OCI-LY1 (cell line): ENCODE results near the gene PRAMEF4.
"Not testable (repeated sequence)": the region's sequence is repeated elsewhere in the genome, so short reads cannot be mapped to it uniquely, and the experiment has no call there.

Experiments
- H2AFZ ChIP-seq: fragments of 200-600 bp; sonication (generic), shearing (Covaris generic); 2 replicates; pipeline ENCODE4 v1.6.0; 2014; ENCODE audit warnings: antibody characterized with exemption, mild to moderate bottlenecking, low read length
- H3F3A ChIP-seq: fragments of 200-600 bp; sonication (generic), shearing (Covaris generic); 2 replicates; pipeline ENCODE4 v1.6.0; 2014; ENCODE audit warnings: mild to moderate bottlenecking, antibody characterized with exemption, low read length, moderate library complexity; ENCODE audit not compliant: insufficient read depth
- H3K27ac ChIP-seq: fragments of 200-600 bp; sonication (generic); 2 replicates; pipeline ENCODE4 v1.5.1; 2014; ENCODE audit warnings: low read length, mixed run types, mild to moderate bottlenecking, low read depth; ENCODE audit not compliant: poor library complexity, severe bottlenecking
- H3K27me3 ChIP-seq: fragments of 200-600 bp; sonication (generic); 2 replicates; pipeline ENCODE4 v1.6.0; 2014; ENCODE audit warnings: antibody characterized with exemption, mild to moderate bottlenecking, low read length, moderate library complexity; ENCODE audit not compliant: insufficient read depth
- H3K36me3 ChIP-seq: fragments of 200-600 bp; sonication (generic); 2 replicates; pipeline ENCODE4 v1.6.1; 2014; ENCODE audit warnings: mild to moderate bottlenecking, antibody characterized with exemption, low read length, moderate library complexity, mixed read lengths; ENCODE audit not compliant: insufficient read depth
- H3K4me1 ChIP-seq: fragments of 200-600 bp; sonication (generic); 2 replicates; pipeline ENCODE4 v1.5.1; 2014; ENCODE audit warnings: mild to moderate bottlenecking, low read length, moderate library complexity; ENCODE audit not compliant: insufficient read depth, severe bottlenecking
- H3K4me2 ChIP-seq: fragments of 200-600 bp; sonication (generic), shearing (Covaris generic); 2 replicates; pipeline ENCODE4 v1.6.1; 2014; ENCODE audit warnings: low read length
- H3K4me3 ChIP-seq: fragments of 200-600 bp; sonication (generic); 2 replicates; pipeline ENCODE4 v1.5.1; 2014; ENCODE audit warnings: low read length, low read depth, mild to moderate bottlenecking, mixed read lengths; ENCODE audit not compliant: poor library complexity, severe bottlenecking
- H3K79me2 ChIP-seq: fragments of 200-600 bp; shearing (Covaris generic); 2 replicates; pipeline ENCODE4 v1.6.1; 2016; ENCODE audit warnings: mixed run types, low read length, mixed read lengths; ENCODE audit not compliant: insufficient read depth
- H3K9ac ChIP-seq: fragments of 200-600 bp; sonication (generic), shearing (Covaris generic); 2 replicates; pipeline ENCODE4 v1.6.1; 2014; ENCODE audit warnings: mild to moderate bottlenecking, low read length, mixed read lengths
- H3K9me2 ChIP-seq: fragments of 200-600 bp; sonication (generic), shearing (Covaris generic); 2 replicates; pipeline ENCODE4 v1.6.1; 2014; ENCODE audit warnings: low read depth, mild to moderate bottlenecking, low read length, mixed read lengths
- H3K9me3 ChIP-seq: fragments of 200-600 bp; shearing (Covaris generic); 2 replicates; pipeline ENCODE4 v1.6.1; 2014; ENCODE audit warnings: low read length, mixed read lengths
- H4K20me1 ChIP-seq: fragments of 200-600 bp; sonication (generic), shearing (Covaris generic); 2 replicates; pipeline ENCODE4 v1.6.0; 2016; ENCODE audit warnings: mild to moderate bottlenecking, low read length; ENCODE audit not compliant: insufficient read depth
- CTCF ChIP-seq: fragments of 200-600 bp; sonication (generic), shearing (Covaris generic); IDR thresholded peaks from 2 replicates; pipeline ENCODE4 v1.5.1; 2017; ENCODE audit warnings: mild to moderate bottlenecking, antibody characterized with exemption, low read length, moderate library complexity, mixed read lengths
- EZH2 ChIP-seq: fragments of 200-600 bp; sonication (generic), shearing (Covaris generic); IDR thresholded peaks from 2 replicates; pipeline ENCODE4 v1.8.0; 2017; ENCODE audit warnings: borderline replicate concordance, mixed run types, mild to moderate bottlenecking, antibody characterized with exemption, low read length, moderate library complexity, mixed read lengths

Gene PRAMEF4

DNA sequence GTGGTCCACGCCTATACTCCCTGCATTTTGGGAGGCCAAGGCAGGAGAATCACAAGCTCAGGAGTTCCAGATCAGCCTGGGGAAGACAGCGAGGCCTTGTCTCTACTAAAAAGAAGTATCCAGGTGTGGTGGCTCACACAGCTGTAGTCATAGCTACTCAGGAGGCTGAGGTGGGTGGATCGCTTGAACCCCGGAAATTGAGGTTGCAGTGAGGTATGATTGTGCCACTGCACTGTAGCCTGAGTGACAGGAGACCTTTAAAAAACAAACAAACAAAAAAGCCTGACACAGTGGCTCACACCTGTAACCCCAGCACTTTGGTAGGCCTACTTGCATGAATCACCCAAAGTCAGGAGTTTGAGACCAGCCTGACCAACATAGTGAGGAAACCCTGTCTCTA lies 7.5 kb downstream of the PRAMEF4 start:
- not testable (repeated sequence) for H3K36me3 ChIP-seq, H3K4me3 ChIP-seq, H3K9ac ChIP-seq, H2AFZ ChIP-seq, H4K20me1 ChIP-seq, H3K4me1 ChIP-seq, H3K9me3 ChIP-seq, H3K4me2 ChIP-seq, H3F3A ChIP-seq, H3K79me2 ChIP-seq, H3K27ac ChIP-seq, H3K27me3 ChIP-seq, H3K9me2 ChIP-seq

- H3K36me3 ChIP-seq, H3K4me1 ChIP-seq, H3K27ac ChIP-seq: not testable (repeated sequence)
These were observed 22.7 kb downstream of the PRAMEF4 start for GRCh38 chr1:12863131-12863880.

DNA sequence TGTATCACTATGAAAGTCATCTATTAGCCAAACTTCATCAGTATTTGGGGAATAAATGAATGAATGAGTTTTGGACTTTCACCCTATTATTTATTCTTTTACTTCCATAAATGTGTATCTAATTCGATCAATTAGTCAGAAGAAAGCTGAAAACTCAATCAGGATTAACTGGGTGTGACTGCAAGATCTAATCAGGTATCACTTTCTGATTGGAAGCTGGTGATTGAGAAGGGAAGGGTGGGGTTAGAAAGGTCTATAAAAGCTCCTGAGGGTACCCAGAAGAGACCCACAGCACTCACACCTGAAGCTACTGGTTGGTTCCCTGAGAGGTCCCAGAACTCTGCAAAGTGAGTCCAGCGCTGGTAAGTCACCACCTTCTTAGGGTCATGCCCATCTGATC lies 29.2 kb downstream of the PRAMEF4 start, which contains the start of gene PRAMEF2:
PRAMEF2 (plus strand) TSS at position 301 of the 400 bp plus-strand sequence. CDS start 1,924 bp downstream, outside the sequence.
- H3K4me3 ChIP-seq, H3K9ac ChIP-seq, H2AFZ ChIP-seq, H3F3A ChIP-seq, H3K36me3 ChIP-seq, H3K27ac ChIP-seq, H3K4me1 ChIP-seq, H3K9me3 ChIP-seq, H4K20me1 ChIP-seq, H3K4me2 ChIP-seq, H3K79me2 ChIP-seq, H3K9me2 ChIP-seq, H3K27me3 ChIP-seq: not testable (repeated sequence)

More at GRCh38 chr1:12863131-12863880, 22.7 kb downstream of the PRAMEF4 start:
- not testable (repeated sequence) for H2AFZ ChIP-seq, H3K27me3 ChIP-seq, H3K79me2 ChIP-seq, H3F3A ChIP-seq, H3K9ac ChIP-seq, H4K20me1 ChIP-seq, H3K4me2 ChIP-seq, H3K9me3 ChIP-seq, H3K4me3 ChIP-seq, H3K9me2 ChIP-seq

GRCh38 chr1:12851779-12852178 lies 34.2 kb downstream of the PRAMEF4 start:
- no peak for TF ChIP-seq CTCF
- no peak for TF ChIP-seq EZH2

GRCh38 chr1:12848620-12849019 lies 37.4 kb downstream of the PRAMEF4 start, which contains the start of gene HNRNPCL1:
Gene HNRNPCL1, minus strand, starts transcription at chr1:12848720. Its CDS starts 431 bp downstream, at chr1:12848289.
- H3K9me3 ChIP-seq, H2AFZ ChIP-seq, H3K4me1 ChIP-seq, H3K4me3 ChIP-seq, H3K27me3 ChIP-seq, H3K4me2 ChIP-seq, H3K79me2 ChIP-seq, H3K9ac ChIP-seq, H3K36me3 ChIP-seq, H3F3A ChIP-seq, H4K20me1 ChIP-seq, H3K27ac ChIP-seq, H3K9me2 ChIP-seq: not testable (repeated sequence)

More at GRCh38 chr1:12851779-12852178, 34.2 kb downstream of the PRAMEF4 start:
- Histone ChIP-seq H3K27me3 (no peaks in the 10 kb centered on the region), H4K20me1 (no peaks in the 10 kb centered on the region), H3K4me1 (no peaks in the 10 kb centered on the region), H2AFZ (no peak overlapping the region), H3K9me3 (no peaks in the 10 kb centered on the region), H3K79me2 (no peaks in the 10 kb centered on the region), H3K9me2 (no peaks in the 10 kb centered on the region), H3K9ac (no peak overlapping the region), H3K4me3 (no peak overlapping the region), H3F3A (no peaks in the 10 kb centered on the region), H3K27ac (no peak overlapping the region), H3K36me3 (no peaks in the 10 kb centered on the region), H3K4me2 (no peak overlapping the region)

DNA sequence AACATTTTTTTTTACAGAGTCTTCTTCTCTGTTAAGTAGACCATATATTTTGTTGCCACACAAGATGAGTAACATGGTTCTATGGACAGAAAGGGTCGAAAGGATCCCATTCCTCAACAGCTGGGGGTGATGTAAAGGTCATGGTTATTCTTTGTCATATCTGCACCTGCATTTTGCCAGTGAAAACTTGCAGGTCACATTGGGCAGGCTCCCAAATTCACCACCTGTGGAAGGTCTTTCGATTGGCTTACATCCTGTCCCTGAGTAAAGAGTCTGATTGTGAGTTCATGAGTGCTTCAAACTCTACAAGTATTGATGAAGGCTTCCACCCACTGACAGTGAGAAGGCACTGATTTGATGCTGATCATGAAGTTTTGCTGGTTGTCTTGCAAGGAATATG lies 52.8 kb downstream of the PRAMEF4 start:
- not testable (repeated sequence) for H4K20me1 ChIP-seq, H3K9me2 ChIP-seq, H3K9ac ChIP-seq, H3K4me3 ChIP-seq, H3K27ac ChIP-seq, H3K79me2 ChIP-seq, H3F3A ChIP-seq, H2AFZ ChIP-seq, H3K4me2 ChIP-seq, H3K36me3 ChIP-seq, H3K4me1 ChIP-seq, H3K27me3 ChIP-seq, H3K9me3 ChIP-seq

DNA sequence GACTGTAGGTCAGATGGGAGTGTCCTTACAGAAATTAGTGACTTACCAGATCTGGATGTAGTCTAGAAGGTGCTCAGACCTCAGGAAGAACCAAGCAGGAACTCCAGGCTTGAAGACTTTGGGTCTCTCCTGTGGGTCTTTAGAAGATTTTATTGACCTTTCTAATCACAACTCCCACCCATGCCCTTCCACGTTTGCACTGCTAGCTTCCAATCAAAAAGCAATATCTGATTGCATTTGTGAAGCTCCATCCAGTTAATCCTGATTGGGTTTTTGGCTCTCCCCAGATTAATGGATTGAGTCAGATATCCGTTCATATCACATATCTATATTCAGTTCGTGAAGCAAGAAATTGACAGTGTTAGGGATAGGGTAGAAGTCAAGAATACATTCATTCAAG lies 54.7 kb downstream of the PRAMEF4 start, which contains the start of gene PRAMEF11:
PRAMEF11 (minus strand) TSS at position 101 of the 400 bp plus-strand sequence. CDS start 2,621 bp downstream, outside the sequence.
- not testable (repeated sequence) for H3K9me3 ChIP-seq, H3K4me2 ChIP-seq, H3K27ac ChIP-seq, H3K9me2 ChIP-seq, H3K9ac ChIP-seq, H3F3A ChIP-seq, H4K20me1 ChIP-seq, H3K4me1 ChIP-seq, H3K79me2 ChIP-seq, H2AFZ ChIP-seq, H3K27me3 ChIP-seq, H3K4me3 ChIP-seq, H3K36me3 ChIP-seq
